Retinal pigment epithelial cell (primary cell): ENCODE measurements around the gene MBD2.

ENCODE experiments used
- DNase-seq: peaks from one replicate; pipeline ENCODE4 v3.0.0-alpha.2; 2010; ENCODE audit warnings: low read depth
- H3K4me3 ChIP-seq: 2 replicates; pipeline ENCODE4 v1.5.1; 2011; ENCODE audit warnings: mild to moderate bottlenecking, low read length, control low read depth, moderate library complexity
- CTCF ChIP-seq: conservative IDR thresholded peaks from 2 replicates; pipeline ENCODE4 v1.5.1; 2011; ENCODE audit warnings: low read depth, low read length, control low read depth, inconsistent platforms

The MBD2 gene

GRCh38 chr18:54187372-54187771 lies 37.1 kb downstream of the MBD2 start:
- no peak for TF ChIP-seq CTCF
- no peak overlapping the region for H3K4me3 ChIP-seq
- DNase-seq: no peak

GRCh38 chr18:54184836-54185235 lies 39.6 kb downstream of the MBD2 start:
- no peak for TF ChIP-seq CTCF

GRCh38 chr18:54183390-54183789 lies 41.1 kb downstream of the MBD2 start:
- H3K4me3 ChIP-seq: no peak overlapping the region
- DNase-seq: no peak
- no peak for TF ChIP-seq CTCF

More at GRCh38 chr18:54184836-54185235, 39.6 kb downstream of the MBD2 start:
- no peak for DNase-seq
- H3K4me3 ChIP-seq: no peak overlapping the region

GRCh38 chr18:54181856-54182602 lies 42.4 kb downstream of the MBD2 start:
- no peak for TF ChIP-seq CTCF
- DNase-seq: no peak

GRCh38 chr18:54173980-54174630 lies 50.4 kb downstream of the MBD2 start:
- no peak for DNase-seq
- TF ChIP-seq CTCF: no peak
- no peak overlapping the region for H3K4me3 ChIP-seq

More at GRCh38 chr18:54181856-54182602, 42.4 kb downstream of the MBD2 start:
- H3K4me3 ChIP-seq: no peak overlapping the region

GRCh38 chr18:54173250-54173649 lies 51.2 kb downstream of the MBD2 start:
- H3K4me3 ChIP-seq: no peak overlapping the region
- TF ChIP-seq CTCF: no peak
- no peak for DNase-seq
